ENCODE data around the gene KRT37. TPM values are rescaled to one million over a fixed set of nuclear protein-coding genes. Genes with fewer than 3 reads are reported as not detected.

Gene KRT37
- total and polyA plus RNA-seq, 9 of the 15 experiments (the other 6 are each of a cell fraction or from before 2014, with no cell fraction given): not detected

DNA sequence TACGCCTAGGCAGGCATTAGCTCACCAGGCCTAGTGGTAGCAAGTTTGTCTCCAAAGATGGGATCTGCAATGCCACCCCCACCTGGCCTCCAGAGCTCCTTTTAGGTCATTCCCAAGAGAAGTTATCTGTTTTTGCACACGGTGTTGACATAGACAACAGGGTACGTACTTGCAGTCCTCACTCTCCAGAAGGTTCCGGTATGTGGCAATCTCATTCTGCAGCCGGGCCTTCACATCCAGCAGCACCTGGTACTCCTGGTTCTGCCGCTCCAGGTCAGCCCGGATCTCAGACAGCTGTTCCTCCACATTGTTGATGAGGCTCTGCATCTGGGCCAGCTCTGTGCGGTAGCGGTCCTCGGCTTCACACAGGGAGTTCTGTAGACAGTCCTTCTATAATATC lies 17.2 kb downstream of the KRT37 start:
- Histone ChIP-seq H3K4me1 (replicated peaks in 1 of 2; ENCODE audit: control insufficient read depth in 2 of 2, insufficient read depth in 2 of 2, low read length in 2 of 2) (no peaks in the 10 kb centered on the region), H3K27me3 (ENCODE audit: control insufficient read depth in 2 of 2, insufficient read depth in 2 of 2, low read length in 2 of 2) (peaks cover 11 to 51% of the 10 kb centered on the region in 2 experiments; a peak in 3 of 5 replicates), H3K79me2 (ENCODE audit: control insufficient read depth, insufficient read depth, low read length) (no peaks in the 10 kb centered on the region), H3K4me2 (ENCODE audit: insufficient read depth, low read length) (no peak overlapping the region), H2AFZ (ENCODE audit: low read depth, low read length) (no peak overlapping the region), H3K4me3 (no peak overlapping the region), H3K9ac (ENCODE audit: insufficient read depth in 1 of 2, low read depth in 2 of 2, low read length in 2 of 2) (no peak overlapping the region), H3K9me3 (replicated peaks; ENCODE audit: control insufficient read depth, insufficient read depth, low read depth, low read length) (no peaks in the 10 kb centered on the region), H3K27ac (ENCODE audit: extremely low read depth, low read depth, low read length) (no peak overlapping the region), H3K9me1 (ENCODE audit: control insufficient read depth, insufficient read depth, low read length) (no peaks in the 10 kb centered on the region), H4K20me1 (replicated peaks; ENCODE audit: control insufficient read depth, insufficient read depth, low read length) (no peaks in the 10 kb centered on the region; the same call in 1 of the 2 replicates), H3K36me3 (ENCODE audit: control insufficient read depth, insufficient read depth, low read length) (no peaks in the 10 kb centered on the region)
- DNase-seq (ENCODE audit: extremely low read depth in 1 of 4, low spot score in 3 of 4) (no peak), FAIRE-seq (no peak), ATAC-seq (no peak)
- no TSS peak for BruUV-seq (replicated peaks)
- intact Hi-C loops (cut with micrococcal nuclease): no loop called here
- in situ Hi-C loops (cut with MboI): no loop called here
- CTCF ChIA-PET (ENCODE audit: low intra/inter-chr PET ratio): no interaction called here
- WGBS (ENCODE audit: insufficient coverage, low coverage, missing lambda C conversion rate): 3% methylated on average over 10 of the region's 10 CpGs
- POLR2A ChIA-PET: interaction anchor here (1.8 kb wide), 1 partner anchor 10 kb away, joined by 8 read pairs; no protein-coding TSS in a partner anchor
- TF ChIP-seq, protein P1, sequence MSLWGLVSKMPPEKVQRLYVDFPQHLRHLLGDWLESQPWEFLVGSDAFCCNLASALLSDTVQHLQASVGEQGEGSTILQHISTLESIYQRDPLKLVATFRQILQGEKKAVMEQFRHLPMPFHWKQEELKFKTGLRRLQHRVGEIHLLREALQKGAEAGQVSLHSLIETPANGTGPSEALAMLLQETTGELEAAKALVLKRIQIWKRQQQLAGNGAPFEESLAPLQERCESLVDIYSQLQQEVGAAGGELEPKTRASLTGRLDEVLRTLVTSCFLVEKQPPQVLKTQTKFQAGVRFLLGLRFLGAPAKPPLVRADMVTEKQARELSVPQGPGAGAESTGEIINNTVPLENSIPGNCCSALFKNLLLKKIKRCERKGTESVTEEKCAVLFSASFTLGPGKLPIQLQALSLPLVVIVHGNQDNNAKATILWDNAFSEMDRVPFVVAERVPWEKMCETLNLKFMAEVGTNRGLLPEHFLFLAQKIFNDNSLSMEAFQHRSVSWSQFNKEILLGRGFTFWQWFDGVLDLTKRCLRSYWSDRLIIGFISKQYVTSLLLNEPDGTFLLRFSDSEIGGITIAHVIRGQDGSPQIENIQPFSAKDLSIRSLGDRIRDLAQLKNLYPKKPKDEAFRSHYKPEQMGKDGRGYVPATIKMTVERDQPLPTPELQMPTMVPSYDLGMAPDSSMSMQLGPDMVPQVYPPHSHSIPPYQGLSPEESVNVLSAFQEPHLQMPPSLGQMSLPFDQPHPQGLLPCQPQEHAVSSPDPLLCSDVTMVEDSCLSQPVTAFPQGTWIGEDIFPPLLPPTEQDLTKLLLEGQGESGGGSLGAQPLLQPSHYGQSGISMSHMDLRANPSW (CRISPR knock-in tag; IDR thresholded peaks at IDR 0.05): no peak
- TF ChIP-seq CEBPB (tag; IDR thresholded peaks at IDR 0.05) (peak; percentile 39; the same call in 1 of the 2 replicates), ZNF354B (CRISPR knock-in tag; IDR thresholded peaks at IDR 0.05) (no peak), CEBPG (CRISPR knock-in tag; IDR thresholded peaks at IDR 0.05) (no peak), CEBPG (tag; conservative IDR thresholded peaks at IDR 0.05 in 1 of 2, IDR thresholded peaks at IDR 0.05 in 1 of 2) (0 out of 4 replicates have a peak, but pooled peaks of 1 of the 2 experiments have one; percentile 20), ZNF778 (CRISPR knock-in tag; IDR thresholded peaks at IDR 0.05) (no peak), CBFA2T2 (conservative IDR thresholded peaks at IDR 0.05) (peak; percentile 35)

All from K562 (cell line).